NCI-H128 (cell line): ENCODE measurements around the gene CYP2J2.
"Not testable (repeated sequence)": the region's sequence is repeated elsewhere in the genome, so short reads cannot be mapped to it uniquely, and the experiment has no call there.

ENCODE experiments used
- DNase-seq: peaks from one replicate; lab custom pipeline; 2025; ENCODE audit not compliant: unreplicated experiment; lab: John Stamatoyannopoulos, UW

The CYP2J2 gene

DNA sequence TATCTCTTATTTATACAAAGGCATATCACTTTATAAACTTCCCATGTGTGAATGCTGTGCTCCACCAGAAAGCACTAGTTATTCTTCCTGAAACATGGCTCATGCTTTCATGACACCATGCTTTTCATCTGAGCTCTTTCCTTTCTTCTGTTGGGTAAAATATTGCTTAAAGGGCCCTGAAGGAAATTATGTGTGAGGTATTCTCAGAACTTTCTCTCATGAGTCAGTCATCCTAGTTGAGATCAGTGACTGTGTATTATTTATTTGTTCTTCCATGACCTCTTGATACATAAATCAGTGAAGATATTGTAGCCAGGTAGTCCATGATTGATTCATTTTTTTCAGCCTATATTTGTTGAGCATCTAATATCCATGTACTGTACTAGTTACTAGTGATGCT, 54.8 kb downstream of the CYP2J2 start:
- no peak for DNase-seq

DNA sequence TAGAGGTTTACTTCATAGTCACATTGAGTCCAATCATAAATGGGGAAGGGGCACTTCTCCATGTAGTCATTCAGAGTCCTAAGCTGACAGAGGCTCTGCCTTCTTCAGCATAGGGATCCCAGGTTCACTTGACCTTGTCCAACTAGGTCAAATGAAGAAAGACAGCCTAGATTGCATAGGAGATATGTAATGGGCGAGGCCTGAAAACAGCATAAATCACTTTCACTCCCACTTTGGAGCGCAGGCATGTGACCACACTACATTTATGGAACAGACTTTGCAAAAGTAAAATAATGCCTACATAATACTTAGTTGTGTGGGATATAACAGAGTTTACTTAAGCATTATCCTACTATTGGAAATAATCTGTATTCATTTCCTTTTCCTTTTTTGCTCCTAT, 60.1 kb downstream of the CYP2J2 start:
- no peak for DNase-seq

DNA sequence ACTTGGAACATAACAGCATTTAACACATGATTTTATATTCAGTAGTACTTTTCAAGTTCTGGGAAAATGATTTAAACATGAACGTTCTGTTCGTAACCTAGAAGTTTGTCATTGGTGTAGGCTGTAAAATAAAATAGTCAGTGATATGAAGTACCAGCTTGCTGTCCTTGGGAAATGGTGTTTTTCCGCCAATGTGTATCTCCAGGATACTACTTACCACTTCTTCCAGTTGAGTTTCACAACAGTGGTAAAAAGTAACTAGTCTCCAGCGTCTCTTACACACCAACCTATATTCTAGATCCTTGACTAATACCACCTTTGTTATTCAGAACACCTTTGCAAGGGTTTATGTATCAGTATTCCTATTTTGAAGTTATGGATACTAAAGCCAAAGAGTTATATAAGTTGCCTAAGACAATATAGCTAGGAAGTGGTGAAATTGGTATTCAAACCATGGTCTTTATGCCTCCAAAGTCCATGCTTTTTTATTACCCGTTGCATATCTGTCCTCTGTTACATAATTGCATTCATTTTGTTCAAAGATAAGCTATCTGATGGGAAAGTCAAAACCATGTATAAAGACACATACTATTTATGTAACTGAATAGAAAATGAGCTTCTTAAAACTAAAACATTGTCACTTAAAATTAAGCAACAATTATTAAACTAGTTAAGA, 68.8 kb downstream of the CYP2J2 start:
- DNase-seq = no peak

DNA sequence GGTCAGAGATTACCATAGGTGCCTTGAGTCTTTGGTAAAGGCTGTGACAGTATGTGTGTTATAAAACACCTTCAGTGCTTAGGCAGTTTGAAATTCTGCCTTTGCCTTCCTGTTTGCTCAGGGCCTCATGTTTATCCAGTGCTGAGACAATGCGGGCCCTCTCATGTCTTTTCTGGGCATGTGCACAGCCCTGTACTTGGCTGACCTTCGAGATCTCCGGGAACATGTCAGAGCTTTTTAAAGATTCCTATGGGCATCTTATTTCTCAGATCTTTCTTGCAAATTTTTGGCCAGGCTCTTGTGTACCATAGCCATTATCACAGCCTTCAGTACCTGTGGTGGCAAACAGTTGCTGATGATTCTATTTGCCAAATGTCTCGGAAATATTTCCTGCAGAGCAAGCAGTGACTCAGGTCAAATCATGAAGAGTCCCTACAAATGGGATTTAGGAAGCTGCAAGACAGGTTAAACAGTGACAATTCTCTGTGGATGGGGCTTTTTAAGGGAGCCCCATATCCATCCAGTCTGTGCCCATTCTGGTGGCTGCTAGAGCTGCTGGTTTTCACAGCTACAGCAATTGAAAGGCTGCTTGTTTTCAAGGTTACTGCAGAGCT, 69.7 kb downstream of the CYP2J2 start:
- DNase-seq = no peak

DNA sequence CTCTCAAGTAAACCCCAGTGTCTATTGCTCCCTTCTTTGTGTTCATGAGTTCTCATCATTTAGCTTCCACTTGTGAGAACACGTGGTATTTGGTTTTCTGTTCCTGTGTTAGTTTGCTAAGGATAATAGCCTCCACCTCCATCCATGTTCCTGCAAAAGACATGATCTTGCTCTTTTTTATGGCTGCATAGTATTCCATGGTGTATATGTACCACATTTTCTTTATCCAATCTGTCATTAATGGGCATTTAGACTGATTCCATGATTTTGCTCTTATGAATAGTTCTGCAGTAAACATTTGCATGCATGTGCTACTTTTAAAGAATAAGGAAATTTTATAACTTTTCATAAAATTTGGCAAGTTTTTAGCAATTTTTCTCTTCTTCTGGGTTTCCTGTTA, 71.3 kb downstream of the CYP2J2 start:
- DNase-seq = not testable (repeated sequence)

DNA sequence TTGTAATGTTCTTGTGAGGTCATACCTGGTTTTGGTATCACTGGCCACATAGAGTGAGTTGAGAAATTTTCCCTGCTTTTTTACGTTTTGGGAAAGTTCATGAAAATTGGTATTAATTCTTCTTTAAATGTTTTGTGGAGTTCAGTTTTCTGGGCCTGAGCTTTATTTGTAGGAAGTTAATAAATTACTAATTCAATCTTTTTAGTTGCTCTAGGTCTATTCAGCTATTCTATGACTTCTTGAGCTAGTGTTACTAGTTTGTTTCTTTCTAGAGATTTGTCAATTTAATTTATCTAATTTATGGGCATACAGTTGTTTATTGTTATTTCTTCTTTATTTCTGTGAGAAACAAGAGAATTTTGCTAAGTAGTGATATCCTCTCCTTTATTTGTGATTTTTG, 74.5 kb downstream of the CYP2J2 start:
- DNase-seq = no peak

DNA sequence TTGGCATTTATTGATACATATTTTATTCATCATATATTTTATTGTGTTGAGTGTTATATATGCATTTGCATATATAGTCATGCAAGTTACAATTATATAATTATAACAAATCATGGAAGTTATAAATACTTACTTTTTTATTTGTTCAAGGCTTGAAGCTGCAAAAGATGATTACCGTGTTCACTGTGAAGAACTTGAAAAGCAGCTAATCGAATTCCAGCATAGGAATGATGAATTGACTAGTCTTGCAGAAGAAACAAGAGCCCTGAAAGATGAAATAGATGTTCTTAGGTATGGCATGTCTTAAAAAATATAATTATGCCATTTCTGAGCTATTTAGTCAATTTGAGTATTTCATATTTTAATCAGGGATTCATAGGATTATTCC, 79.7 kb downstream of the CYP2J2 start:
- no peak for DNase-seq

DNA sequence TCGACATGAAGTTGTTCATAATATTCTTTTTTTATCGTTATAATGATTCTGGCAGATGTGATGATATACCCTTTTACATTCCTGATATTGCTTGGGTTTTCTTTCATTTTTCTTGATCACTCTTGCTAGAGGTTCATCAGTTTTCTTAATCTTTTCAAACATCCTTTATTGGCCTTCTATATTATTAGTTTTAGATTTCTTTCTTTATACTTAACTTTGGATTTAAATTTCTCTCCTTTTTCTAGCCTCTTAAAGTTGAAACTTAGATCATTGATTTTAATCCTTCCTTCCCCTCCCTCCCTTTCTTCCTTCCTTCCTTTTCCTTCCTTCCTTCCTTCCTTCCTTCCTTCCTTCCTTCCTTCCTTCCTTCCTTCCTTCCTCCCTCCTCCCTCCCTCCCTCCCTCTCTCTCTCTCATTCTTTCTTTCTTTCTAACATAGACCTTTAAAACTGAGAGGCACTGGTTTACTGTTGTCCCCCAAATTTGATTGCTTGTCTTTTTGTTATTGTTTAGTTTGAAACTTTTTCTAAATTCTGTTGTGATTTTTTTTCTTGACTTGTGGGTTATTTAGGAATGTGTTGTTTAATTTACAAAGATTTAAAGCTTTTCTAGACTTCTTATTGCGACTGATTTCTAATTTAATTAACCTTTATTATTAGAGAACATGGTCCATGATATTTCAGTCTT, 80.2 kb downstream of the CYP2J2 start:
- no peak for DNase-seq

DNA sequence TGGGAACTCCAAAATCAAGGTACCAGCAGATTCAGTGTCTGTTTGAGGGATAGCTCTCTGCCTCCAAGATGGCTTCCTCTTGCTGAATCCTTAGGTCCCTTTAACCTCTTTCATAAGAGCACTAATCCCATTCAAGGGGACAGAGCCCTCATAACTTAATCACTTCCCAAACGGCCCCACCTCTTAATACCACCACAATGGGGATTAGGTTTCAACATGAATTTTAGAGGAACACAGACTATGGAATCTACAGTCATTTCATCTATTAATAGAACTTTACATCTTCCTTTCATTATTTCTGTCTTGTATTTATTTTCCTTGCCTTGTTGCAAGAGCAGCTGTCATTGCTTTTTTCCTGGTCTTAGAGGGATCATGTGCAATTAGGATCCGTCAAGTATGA, 81.5 kb downstream of the CYP2J2 start:
- DNase-seq = no peak
